NCI-H2196 (cell line): ENCODE measurements around the gene VAC14.
"Not testable (repeated sequence)": the region's sequence is repeated elsewhere in the genome, so short reads cannot be mapped to it uniquely, and the experiment has no call there.

Experiments
- DNase-seq: peaks from one replicate; lab custom pipeline; 2025; ENCODE audit not compliant: unreplicated experiment; lab: John Stamatoyannopoulos, UW

The VAC14 gene

DNA sequence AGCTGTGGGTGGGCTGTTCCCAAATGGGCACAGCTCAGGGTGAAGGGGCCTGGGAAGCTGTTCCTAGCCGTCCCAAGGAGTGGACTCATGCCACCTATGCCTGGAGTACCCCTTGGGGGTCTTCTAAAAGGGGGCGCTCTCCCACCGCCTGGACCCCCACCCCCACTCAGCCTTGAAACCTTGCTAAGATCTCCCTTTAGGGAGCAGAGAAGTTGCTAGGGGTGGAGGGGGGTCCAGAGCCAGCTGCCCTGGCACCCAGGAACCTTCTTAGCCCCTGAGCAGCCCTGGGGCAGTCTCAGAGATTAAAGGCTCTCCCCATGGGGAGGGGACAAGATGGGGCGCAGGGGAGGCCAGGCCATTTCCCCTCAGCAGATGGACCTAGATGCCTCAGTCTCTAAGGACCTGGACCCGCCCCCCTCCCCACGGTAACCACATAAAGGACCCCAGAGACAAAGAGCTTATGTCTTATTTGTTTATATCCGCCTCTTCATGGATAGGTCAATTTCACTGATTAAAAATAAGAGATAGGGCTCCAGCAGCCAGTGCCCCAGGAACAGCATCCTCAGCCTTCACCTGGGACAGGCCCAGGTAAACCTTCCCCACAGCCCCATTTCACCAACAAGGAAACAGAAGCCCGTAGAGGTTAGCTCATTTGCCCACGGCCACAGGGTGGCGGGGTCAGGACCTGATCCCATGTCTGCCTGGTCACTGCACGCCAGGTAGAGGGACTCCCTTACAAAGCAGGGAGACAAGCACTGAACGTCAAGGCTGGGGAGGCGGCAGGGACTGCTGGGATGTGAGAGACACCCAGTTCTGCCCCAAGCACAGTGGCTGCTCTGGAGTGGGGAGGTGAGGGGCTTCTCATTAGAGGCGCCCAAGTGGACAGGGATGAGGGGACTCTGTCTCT lies 118.5 kb downstream of the VAC14 start:
- no peak for DNase-seq

GRCh38 chr16:70681382-70682238 lies 119.3 kb downstream of the VAC14 start:
- no peak for DNase-seq

DNA sequence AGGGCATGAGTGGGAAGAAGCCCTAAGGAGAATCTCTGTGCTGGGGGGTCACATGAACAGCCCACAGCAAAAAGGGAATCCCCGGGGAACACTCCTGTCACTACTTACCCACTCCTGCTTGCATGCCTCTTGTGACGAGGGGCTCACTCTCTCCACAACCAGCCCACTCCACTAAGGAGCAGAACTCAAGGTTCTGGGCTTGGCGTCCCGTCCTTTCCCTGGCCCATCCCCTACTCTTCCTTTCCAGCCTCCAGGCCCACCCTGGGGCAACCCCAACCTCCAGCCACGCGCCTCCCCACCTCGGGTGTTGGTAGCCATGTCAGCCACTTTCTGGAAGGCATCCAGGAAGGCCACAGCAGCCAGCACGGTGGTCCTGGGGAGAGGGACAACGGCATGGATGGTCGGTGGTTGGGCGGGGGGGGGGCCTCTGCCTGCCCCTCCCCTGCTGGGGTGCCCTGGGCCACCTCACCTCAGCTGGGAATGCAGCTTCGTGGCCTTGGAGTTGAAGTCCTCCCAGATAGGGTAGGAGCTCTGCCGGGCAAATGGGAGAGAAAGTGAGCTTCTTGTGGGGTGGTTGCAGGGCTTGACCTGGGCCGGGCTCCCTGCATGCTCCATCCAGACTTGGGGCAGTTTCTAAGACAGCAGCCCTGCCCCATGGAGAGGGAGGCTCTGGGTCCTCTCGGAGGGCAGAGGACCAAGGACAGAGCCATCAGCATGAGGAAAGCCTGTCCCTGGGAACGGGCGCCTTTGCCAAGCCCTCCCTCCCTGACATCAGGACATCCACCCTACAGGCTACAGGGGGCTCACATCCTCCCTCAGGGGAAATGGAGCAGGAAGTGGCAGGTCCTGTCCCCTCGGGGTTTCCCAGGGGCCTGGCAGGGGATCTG lies 120.2 kb downstream of the VAC14 start:
- DNase-seq = no peak

- no peak for DNase-seq
These were observed 121.1 kb downstream of the VAC14 start for GRCh38 chr16:70679671-70680494.

DNA sequence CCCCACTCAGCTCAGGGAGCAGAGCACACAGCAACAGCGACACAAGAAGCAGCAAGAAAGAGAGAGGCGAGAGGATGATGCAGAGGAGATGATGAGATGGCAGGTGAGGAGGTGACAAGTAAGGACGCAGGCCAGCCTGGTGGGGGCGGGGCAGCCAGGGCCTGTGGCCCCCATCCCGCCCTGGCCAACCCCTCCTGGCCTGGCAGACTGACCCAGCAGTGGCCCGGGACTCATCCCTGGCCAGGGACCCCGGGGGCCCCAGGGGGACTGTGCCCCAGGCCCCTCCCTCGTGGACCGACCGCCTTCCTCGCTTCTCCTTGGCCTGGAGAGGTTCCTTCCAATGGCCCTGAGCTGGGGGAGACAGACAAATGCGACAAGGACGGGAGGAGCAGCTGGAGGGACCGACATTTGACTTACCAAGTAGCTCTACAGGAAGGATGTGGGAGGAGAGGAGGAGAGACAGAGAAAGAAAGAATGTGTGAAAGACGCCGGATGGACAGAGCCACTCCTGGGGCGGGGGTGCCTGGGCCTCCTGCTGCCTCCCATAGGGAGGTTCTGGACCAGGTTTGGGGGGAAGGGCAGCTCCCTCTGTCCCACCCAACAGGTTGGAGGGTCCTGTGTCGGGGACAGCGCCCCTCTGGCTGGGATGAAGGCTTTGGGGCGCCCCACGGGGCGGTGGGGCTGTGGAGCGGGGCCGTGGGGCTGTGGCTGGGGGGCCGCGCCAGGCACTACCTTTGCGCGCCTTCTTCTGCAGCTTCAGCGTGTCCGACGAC lies 121.9 kb downstream of the VAC14 start:
- DNase-seq = no peak

DNA sequence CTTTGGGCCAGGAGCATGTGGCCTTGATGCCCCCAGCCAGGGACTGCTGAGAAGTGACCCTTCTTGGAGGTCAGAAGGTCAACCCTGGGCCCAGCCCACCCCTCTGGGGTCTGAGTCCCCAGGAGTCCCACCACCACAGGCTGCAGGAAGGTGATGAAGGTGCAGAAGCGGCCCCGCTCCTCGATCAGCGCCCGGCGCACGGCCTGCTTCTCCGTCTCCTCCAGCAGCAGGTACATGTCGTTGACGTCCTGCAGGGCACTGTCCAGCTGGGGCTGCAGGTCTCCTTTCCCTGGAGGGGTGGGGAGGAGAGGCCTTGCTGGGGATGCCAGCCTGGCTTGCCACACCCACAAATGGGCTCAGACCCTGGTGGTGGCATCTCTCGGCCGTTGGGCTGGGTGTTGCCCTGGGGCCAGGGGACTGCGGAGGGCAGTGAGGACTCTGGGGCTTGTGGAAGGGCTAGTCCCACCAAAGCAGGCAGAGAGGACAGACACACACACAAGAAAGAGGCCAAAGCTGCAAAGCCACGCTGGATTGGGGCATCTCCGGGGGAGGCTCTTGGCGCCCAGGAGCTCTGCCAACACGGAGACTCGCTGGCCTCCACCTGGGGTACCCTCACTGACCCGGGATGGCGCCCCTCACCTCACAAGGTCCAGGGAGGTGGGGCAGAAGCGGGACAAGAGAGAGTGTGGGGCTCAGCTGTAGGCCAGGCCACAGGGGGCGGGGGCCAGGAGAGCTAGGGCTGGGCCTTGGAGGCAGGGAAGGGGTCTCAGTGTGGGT lies 122.6 kb downstream of the VAC14 start:
- DNase-seq = no peak

DNA sequence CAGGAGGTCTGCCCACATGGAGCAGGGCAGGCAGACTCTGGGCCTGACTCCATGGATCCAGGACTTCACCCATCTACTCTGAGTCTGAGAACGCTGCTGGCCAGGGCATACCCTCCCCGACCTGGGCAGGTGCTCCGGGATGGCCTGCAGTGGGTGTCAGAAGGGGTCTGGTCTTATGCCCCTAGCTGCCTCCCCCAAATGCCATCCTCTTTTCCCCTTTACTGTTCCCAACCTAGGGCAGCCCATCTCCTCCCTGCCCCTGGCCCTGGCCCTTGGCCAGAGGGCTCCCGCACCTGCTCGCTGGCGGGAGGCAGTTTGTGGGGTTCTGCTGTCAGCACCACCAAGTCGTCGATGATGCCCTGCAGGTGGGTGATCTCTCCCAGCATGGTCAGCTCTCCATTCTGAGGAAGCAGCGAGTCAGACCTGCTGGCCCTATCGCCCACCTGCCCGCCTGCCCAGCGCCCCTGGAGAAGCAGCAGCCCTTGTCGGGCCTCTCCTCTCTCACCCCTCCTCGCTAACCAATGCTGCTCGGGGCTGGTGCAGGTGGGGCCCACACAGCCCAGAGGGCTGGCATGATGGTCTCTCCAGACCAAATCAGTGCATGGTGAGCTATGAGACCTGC lies 123.3 kb downstream of the VAC14 start:
- no peak for DNase-seq

DNA sequence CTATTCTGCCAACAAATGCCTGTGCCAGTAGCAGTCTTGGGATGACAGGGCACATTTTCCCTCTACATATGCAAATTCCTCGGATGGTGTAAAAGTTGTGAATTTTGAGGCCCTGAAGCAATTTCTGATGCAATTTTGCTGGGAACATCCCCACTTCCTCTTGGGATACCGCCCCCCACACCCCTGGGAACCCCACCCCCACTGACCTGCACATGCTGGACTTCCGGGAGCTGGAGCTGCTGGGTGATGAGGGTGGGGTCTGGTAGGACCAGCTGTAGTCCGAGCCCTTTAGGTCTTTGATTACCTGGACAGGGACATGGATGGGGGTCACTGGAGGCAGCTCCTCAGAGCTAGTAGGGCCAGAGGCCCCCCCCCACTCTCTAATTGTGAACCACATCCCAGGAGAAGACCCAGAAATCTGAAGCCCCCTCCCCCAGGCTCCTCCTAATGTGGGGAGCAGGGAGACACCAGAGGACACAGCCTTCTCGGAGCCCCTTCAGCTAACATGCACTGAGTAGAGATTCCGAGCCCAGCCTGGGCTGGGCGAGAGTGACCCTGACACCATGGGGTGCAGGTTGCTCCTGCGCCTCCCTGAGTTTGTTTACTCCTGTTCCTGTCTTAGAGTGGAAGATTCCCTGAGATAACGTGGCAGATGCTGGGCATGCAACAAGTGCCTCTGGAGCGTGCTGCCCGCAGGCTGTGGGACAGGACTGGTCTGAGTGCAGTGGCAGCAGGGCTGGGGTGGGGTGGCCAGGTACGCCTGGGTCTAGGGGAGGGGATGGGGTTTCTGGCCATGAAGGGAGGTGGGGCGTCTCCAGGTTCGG lies 124.1 kb downstream of the VAC14 start:
- no peak for DNase-seq

DNA sequence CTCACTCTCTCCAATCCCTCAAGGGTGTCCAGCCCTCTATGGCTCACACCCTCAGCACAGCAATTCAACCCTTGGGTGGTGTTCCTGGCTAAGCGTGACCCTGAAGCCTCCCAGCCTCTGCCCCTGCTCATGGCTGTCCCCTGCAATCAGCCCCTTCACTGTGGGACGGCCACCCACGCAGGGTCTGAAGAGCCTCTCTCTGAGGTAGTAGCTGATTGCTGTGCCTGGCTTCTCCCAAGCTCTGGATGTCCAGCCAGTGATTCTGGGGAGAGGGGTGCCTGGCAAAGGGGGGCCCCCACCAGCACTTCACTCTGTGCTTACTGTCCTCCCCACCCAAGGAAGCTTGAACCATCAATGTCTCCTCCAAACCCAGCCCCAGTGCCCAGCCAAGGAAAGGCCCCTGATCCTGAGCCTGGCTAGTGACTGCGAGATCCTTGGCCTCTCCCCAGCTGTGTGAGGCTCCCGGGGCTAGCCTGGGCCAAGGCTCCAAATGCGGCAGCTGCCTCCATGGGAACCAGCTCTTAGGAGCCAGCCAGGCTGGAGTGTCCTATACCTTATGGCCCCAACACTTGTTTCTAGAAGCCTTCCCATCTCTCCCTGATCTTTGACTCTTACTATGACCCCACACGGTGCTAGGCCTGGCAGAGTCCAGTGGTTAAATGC lies 125.0 kb downstream of the VAC14 start:
- DNase-seq = no peak

GRCh38 chr16:70674221-70675014 lies 126.5 kb downstream of the VAC14 start:
- no peak for DNase-seq

DNA sequence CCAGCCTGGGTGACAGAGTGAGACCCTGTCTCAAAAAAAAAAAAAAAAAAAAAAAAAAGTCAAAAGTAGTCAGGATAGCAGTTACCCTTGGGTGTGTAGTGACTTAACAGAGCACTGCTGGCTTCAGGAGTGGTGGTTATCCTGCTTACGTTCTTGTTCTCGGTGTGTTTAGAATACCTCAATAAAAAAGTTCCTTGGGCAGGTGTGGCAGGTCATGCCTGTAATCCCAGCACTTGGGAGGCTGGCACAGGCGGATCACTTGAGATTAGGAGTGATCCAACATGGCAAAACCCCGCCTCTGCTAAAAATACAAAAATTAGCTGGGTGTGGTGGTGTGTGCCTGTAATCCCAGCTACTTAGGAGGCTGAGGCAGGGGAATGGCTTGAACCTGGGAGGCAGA lies 130.0 kb downstream of the VAC14 start:
- not testable (repeated sequence) for DNase-seq

DNA sequence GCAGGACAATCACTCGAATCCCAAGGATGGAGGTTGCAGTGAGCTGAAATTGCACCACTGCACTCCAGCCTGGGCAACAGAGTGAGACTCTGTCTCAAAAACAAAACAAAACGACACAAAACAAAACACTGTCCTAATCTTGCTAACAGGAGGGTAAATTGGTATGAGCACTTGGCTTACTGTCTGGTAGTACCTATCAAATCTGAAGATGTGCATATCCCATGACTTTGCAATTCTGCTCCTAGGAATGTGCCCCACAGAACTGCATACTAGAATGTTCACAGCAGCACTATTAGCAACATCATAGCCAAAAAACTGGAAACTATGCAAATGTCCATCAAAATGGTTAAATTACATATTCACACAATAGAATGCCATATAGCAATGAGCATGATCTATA lies 130.8 kb downstream of the VAC14 start:
- no peak for DNase-seq

GRCh38 chr16:70665806-70666735 lies 134.9 kb downstream of the VAC14 start:
- no peak for DNase-seq

DNA sequence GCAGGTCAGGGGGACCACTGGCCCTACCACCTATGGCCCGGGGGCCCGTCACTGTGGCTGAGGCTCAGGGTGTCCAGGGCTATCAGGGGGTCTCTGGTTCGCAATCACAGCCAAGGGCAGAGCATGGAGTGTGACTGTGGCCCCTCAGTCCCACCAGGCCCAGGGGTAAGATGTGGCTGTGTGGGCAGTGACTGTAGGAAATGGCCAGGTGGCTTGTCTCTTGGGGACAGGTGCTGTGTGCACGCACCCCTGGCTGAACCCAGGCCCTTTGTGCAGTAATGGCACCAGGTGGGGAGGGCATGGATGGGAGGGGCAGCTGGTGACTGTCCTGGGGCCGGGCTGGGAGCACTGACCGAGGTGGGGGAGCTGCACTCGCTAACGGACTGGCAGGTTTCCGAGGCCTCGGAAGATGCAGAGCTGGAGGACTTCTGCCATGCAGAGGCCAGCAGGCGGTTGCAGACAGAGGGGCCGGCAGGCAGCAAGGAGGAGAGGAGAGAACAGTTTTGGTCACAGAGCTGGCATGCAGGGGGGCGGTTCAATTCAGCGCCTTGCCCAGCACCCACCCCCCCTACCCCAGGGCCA lies 135.8 kb downstream of the VAC14 start:
- DNase-seq = no peak
